Activated naive CD4-positive, alpha-beta T cell (primary cell): ENCODE results near the gene XPR1.

ENCODE experiments used
- DNase-seq, 4 experiments: peaks; one replicate each; lab custom pipeline; 2025; lab: John Stamatoyannopoulos, UW

The XPR1 gene

DNA sequence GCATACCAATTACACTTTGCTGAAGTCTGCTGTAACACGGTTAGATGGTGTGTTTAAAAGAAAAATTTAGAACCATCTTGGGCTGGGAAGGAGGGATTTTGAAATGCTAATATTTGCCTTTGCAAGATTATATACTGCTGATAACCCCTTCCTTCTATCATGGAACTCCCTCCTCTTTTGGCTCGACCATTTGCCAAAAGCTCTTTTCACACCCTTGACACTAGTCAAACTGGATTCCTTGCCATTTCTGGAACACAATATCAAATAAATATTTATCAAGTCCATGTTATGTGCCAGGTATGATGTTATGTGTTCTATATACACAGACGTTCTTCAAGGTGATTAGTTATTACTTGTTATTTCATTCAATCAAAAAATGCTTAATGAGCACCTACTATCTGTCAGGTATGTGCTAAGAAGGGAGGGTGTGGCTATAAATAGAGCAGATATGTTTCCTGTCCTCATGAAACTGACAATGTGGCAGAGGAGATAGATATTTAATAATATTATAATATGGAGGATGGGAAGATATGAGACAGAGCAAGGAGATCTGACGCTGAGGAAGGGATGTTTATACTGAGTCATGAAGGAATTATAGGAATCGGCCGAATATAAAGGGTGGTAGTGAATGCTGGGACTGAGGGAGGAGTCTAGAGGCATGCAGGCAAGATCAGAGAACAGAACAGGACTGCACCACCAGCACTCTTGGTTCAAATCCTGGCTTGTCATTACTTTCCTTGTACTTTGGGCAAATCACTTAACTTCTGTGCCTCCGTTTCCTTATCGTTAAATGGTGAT, 16.1 kb upstream of the XPR1 start:
- no peak for DNase-seq

DNA sequence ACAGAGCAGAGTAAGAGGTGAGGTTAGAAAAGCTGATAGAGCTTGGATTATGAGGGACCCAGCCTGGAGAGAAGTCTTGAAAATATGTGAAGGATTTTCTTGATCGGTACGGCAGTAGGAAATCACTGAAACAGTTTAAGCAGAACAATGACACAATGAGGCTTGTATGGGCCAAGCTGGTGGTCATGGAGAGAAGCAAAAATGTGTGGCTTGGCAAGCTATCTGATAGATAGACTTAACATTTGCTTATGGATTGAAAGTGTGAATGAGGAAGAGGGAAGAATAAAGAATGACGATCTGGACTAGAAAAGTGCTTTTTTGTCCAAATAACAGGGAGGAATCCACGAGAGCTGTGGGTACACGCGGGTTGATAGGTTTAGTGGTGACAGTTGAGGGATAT, 15.4 kb upstream of the XPR1 start:
- no peak for DNase-seq

DNA sequence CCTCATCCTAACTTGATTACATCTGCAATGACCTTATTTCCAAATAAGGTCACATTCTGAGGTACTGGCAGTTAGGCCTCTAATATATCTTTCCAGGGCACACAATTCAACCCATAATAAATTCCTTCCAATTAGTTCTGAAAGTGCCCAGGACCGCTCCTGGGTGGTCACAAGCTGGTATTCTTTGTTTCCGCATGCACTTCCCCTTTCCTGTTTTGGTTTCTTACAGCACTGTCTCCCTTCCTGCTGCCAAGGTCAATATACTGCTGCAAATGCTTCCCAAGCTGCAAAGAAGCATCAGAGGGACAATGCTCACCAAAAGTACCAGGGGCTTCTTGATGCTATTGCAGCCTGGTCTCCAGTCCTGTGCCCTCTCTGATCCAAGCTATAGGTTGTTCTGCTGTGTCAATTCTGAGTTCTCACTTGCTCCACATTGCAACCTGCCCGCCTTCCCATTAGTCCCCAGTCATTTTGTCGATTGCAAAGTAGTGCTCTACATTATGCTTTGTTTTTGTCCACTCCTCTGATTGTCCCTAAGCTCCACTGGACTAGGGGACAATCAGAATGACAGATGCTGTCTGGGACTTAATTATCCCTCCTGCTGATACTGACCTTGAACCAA, 13.9 kb upstream of the XPR1 start:
- DNase-seq: no peak

GRCh38 chr1:180620581-180620980, 11.2 kb upstream of the XPR1 start:
- DNase-seq: no peak

GRCh38 chr1:180622658-180623508, 8.9 kb upstream of the XPR1 start:
- DNase-seq: no peak

GRCh38 chr1:180623579-180624347, 8.1 kb upstream of the XPR1 start:
- no peak for DNase-seq

GRCh38 chr1:180626711-180627110, 5.1 kb upstream of the XPR1 start:
- no peak for DNase-seq

DNA sequence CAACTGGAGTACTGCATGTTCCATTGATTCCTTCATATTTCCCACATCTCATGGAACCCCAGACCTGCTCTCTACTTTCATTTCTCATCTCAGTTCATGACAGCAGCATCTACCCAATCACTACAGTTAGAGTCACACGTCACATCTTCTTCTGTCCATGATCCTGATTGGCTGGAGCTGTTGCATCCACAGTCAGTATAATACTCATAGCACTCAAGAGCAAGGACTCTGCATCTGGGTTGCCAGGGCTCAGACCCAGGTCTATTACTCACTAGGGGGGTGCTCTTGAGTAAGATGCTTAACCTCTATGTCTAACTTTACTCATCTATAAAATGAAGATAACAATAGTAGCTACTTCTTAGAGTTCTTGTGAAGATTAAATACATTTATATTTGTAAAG, 4.4 kb upstream of the XPR1 start:
- DNase-seq: no peak

DNA sequence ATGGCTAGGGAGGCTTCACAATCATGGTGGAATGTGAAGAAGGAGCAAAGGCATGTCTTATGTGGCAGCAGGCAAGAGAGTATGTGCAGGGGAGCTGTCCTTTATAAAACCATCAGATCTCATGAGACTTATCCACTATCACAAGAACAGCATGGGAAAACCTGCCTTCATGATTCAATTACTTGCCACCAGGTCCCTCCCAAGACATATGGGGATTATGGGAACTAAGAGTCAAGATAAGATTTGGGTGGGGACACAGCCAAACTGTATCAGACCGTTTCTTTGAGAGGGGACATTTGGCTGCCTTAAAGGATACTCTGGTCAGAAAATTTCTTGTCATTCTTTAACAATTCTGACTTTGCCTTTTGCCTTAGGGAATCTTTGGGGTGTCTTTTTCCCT, 3.2 kb upstream of the XPR1 start:
- DNase-seq: no peak

- DNase-seq: no peak
These were observed 1.2 kb upstream of the XPR1 start for GRCh38 chr1:180630408-180631193.

- DNase-seq: no peak
These were observed 542 bp upstream of the XPR1 start for GRCh38 chr1:180631194-180631765.

DNA sequence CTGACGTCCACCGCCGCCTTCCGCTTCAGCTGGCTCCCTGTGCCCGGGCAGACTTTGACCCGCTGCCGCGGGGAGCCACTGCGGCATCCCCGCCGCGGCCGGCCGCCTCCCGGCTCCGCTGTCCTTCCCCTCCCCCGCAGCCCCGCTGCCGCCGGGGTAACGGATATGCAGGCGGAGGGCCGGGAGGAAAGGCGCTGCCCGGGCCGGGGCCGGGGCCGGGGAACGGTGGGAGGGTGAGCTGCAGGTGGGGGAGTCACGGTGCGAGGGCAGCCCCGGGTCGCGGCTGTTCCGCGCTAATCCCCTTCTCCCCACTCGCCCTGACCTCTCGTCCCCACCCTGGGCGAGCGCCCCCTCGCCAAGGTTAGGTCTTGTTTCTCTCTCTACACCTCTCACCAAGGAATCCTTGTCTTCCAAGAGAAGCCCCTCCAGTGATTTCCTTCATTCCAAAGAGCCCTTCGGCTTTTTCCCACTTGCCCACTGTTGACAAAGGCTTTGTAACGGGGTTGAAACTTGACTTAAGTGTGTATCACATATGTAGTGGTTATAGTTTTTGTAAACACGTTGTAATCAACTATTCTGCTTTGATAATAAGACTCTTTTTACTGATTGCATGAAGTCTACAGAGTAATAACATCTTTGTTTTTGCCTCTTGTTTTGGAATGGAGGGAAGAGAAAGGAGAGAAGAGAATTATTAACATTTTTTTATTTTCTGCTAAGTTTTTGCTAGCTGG, 669 bp downstream of the XPR1 start:
- peak in 3 of 4 experiments; percentile 33 to 59 (median 42) for DNase-seq

DNA sequence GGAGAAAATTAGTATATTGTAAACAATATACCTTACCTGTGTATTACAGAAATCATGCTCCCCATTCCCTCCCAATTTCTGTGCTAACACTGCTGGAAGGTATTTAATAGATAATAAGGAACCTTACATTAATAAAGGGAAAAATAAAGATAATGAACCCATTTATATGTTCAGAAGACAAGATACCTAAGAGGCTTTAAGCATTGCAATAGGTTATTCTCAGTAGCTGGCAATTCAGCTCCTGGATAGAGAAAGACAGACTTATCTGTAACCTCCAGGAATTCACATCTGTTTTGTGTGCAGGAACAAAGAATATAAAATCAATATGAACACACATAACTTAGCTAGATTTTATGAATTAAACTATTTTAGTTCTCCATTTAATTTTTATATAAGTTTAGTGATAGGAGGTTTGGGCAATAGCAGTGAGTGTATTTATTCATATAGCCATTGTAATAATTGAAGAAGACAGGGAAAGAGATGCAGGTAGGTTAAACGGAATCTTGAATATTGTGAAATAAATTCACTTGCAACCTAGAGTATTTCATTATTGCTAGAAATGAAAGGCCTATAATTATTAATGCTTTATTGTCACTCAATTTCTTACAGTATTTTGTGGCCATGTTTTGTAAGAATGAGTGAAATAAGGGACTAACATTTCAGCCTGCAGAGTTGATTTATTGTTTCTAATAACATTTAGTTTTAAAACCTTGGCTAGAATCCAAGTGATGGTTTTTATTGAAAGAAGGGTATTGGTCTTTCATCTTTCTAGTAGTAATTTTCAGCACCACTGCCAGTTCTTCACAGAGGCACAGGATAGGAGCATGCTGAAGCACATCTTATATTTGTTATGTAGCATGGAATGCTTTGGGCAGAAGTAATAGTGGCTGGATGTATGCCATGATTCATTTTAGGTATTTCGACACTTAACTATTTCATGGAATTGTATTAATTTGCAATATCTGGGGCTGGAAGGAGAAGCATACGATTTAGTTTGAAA, 1.5 kb downstream of the XPR1 start:
- DNase-seq: no peak

GRCh38 chr1:180636138-180636537, 4.3 kb downstream of the XPR1 start:
- no peak for DNase-seq

DNA sequence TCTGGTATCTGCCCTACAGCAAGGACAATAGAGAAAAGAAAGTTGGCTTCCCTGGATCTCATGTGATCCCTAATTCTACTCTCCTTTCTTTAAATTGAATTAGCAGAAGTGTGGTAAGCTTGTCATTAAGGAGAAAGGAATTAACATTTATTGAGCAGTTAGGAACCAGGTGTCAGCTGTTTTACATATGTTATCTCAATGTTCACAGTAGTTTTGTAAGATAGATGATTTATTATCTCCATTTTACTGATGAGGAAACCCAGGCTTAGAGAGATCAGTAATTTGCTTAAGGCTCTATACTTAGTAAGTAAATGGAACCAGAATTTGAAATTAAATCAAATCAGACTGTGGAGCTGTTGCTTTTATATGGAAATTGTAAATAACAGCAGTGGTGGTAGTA, 8.0 kb downstream of the XPR1 start:
- no peak for DNase-seq

- no peak for DNase-seq
These were observed 8.7 kb downstream of the XPR1 start for GRCh38 chr1:180640531-180640949.

DNA sequence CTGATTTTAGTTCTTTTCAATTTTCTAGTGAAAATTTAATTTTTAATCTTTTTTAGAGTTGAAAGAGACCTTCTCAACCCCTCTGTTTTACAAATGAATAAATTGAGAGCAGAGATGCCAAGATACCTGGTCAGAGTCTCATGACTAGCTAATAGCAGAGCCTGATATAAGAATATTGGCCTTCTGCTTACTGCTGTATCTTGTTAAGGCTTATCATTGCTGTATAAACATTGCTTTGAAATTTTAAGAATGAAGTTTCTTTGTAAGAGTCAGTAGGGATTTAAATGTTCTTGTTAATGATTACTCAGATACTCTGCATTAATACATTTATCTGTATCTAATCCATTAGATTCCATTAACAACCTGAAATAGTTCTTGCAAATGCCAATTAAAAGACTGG, 9.8 kb downstream of the XPR1 start:
- DNase-seq: no peak

DNA sequence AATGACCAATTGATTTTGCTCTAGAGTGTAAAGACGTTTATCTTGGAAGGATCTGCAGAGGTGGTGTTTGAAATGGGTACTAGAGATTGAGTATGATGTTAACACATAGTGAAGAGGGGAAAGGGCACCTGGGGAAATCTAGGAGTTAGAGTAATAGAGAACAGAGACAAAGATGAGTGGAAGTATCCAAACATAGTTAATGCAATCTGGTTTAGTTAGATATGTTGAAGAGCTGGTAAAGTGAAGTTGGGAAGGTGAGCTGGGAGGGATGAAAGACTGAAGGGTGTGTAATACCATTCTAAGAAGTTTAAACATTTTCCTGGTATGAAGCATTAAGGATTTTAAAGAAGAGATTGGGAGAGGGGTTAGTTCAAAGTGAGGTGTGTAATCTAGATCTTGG, 11.0 kb downstream of the XPR1 start:
- DNase-seq: no peak

DNA sequence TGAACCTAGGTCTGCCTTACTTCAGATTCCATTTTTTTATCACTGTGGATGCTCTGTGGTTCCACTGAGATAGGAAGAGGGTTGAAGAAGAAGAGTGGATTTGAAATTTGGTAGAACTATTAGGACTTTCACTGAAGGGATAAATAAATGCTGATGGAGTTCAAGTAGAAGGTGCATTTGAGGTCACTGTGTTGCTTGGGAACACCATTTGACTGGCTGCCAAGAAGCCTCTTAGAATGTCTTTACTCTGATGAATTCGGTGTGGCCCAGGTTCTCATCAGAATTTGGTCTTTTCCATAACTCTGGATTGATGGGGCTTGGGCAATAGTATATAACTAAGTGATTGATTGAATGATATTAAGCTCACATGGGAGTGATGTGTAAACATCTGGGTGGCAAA, 11.9 kb downstream of the XPR1 start:
- DNase-seq: no peak
